Measurements from ENCODE around the gene TMEM219. TPM values are rescaled to one million over a fixed set of nuclear protein-coding genes. Genes with fewer than 3 reads are reported as not detected.

TMEM219 gene
- total RNA-seq, 3 donors from 2014 or later (not counting 1 experiment from before 2014, with no cell fraction given), result 50.2 to 69.5 (median 50.8) TPM

DNA sequence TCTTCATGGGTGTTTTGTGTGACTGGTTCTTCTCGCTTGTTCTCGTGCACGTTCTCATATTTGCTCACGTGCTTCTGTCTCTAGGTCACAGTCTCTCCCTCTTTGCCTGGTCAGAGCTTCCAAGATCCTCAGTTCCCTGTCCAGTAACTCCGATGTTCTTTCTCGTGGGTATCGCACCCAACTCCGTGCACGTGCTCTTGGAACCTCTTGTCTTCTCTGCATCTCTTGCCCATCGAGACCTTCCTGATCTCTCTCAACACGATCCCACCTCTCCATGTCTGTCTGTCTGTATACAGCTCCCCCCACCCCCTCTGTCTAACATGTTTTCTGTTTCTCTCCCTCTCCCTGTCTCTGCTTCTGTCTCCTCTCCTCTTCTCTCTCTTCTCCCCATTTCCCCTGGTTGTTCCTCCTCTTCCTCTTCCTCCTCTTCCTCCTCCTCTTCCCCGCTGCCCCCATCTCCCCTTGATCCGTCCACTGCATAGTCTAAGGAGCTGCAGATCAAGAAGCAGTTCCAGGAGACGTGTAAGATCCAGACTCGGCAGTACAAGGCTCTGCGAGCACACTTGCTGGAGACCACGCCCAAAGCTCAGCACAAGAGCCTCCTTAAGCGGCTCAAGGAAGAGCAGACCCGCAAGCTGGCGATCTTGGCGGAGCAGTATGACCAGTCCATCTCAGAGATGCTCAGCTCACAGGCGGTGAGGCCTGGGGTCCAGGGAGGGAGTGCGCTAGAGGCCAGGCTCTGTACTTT is 27.4 kb downstream of the TMEM219 start:
- peaks cover 0 to 17% of the 10 kb centered on the region in 2 donors for H3K4me1 Mint-ChIP-seq
- WGBS (ENCODE audit: insufficient coverage), result 95% methylated on average over 23 of the region's 23 CpGs
- no peaks in the 10 kb centered on the region for H3K36me3 Mint-ChIP-seq
- DNase-seq, result no peak
- intact Hi-C loops (cut with micrococcal nuclease), result no loop called here
- no peaks in the 10 kb centered on the region for H3K27me3 Mint-ChIP-seq (ENCODE audit: low read depth in 2 of 2)
- no peak overlapping the region for H3K4me3 Mint-ChIP-seq
- H3K4me3 ChIP-seq (ENCODE audit: low read length), result no peak overlapping the region
- no peak for ATAC-seq
- peak overlapping the region in 1 of 2 donors; percentile 1 for H3K27ac Mint-ChIP-seq
- peaks cover 1% of the 10 kb centered on the region for H3K4me1 ChIP-seq (ENCODE audit: control insufficient read depth, insufficient read depth, low read length)
- TF ChIP-seq, protein P1, sequence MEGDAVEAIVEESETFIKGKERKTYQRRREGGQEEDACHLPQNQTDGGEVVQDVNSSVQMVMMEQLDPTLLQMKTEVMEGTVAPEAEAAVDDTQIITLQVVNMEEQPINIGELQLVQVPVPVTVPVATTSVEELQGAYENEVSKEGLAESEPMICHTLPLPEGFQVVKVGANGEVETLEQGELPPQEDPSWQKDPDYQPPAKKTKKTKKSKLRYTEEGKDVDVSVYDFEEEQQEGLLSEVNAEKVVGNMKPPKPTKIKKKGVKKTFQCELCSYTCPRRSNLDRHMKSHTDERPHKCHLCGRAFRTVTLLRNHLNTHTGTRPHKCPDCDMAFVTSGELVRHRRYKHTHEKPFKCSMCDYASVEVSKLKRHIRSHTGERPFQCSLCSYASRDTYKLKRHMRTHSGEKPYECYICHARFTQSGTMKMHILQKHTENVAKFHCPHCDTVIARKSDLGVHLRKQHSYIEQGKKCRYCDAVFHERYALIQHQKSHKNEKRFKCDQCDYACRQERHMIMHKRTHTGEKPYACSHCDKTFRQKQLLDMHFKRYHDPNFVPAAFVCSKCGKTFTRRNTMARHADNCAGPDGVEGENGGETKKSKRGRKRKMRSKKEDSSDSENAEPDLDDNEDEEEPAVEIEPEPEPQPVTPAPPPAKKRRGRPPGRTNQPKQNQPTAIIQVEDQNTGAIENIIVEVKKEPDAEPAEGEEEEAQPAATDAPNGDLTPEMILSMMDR (IDR thresholded peaks at IDR 0.05), result no peak
- no peak overlapping the region for H3K27ac ChIP-seq (ENCODE audit: low read length)
- peaks cover 61% of the 10 kb centered on the region for H3K36me3 ChIP-seq (ENCODE audit: control insufficient read depth, insufficient read depth, low read length)
- no peaks in the 10 kb centered on the region for H3K9me3 Mint-ChIP-seq
- no peaks in the 10 kb centered on the region for H3K27me3 ChIP-seq (ENCODE audit: control insufficient read depth, insufficient read depth, low read length)
- H3K9me3 ChIP-seq (ENCODE audit: control insufficient read depth, insufficient read depth, low read length), result no peaks in the 10 kb centered on the region

DNA sequence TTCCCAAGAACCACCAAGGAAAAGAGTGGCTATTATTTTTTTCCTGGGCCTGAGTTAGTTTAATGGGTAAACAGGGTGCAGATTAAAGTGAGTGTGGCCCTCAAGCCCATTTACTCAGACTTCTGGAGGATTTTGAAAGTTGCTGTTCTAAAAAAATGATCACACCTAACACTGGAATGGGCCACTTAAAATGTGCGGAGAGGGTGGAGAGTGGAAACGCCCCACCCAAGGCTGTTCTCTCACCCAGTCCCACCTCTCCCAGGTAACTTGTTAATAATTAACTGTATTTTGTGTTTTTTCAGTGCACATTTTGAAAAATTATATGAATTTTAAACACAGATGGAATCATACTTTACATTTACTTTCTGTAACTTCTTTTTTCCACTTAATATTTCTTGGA is 28.2 kb downstream of the TMEM219 start:
- Histone ChIP-seq H3K9me3 (ENCODE audit: control insufficient read depth, insufficient read depth, low read length) (no peaks in the 10 kb centered on the region), H3K4me3 (ENCODE audit: low read length) (no peak overlapping the region), H3K36me3 (ENCODE audit: control insufficient read depth, insufficient read depth, low read length) (peaks cover 54% of the 10 kb centered on the region), H3K27me3 (ENCODE audit: control insufficient read depth, insufficient read depth, low read length) (no peaks in the 10 kb centered on the region), H3K27ac (ENCODE audit: low read length) (no peak overlapping the region), H3K4me1 (ENCODE audit: control insufficient read depth, insufficient read depth, low read length) (peaks cover 9% of the 10 kb centered on the region)
- intact Hi-C loops (cut with micrococcal nuclease), result no loop called here
- H3K4me3 Mint-ChIP-seq, result no peak overlapping the region
- peaks cover 0 to 25% of the 10 kb centered on the region in 2 donors for H3K4me1 Mint-ChIP-seq
- H3K27me3 Mint-ChIP-seq (ENCODE audit: low read depth in 2 of 2), result no peaks in the 10 kb centered on the region
- no peak for ATAC-seq
- DNase-seq, result no peak
- no CpG with 5 or more reads among the region's 2 CpGs for WGBS (ENCODE audit: insufficient coverage)
- no peak overlapping the region for H3K27ac Mint-ChIP-seq
- H3K9me3 Mint-ChIP-seq, result no peaks in the 10 kb centered on the region
- TF ChIP-seq, protein P1 (IDR thresholded peaks at IDR 0.05), result no peak
- no peaks in the 10 kb centered on the region for H3K36me3 Mint-ChIP-seq

DNA sequence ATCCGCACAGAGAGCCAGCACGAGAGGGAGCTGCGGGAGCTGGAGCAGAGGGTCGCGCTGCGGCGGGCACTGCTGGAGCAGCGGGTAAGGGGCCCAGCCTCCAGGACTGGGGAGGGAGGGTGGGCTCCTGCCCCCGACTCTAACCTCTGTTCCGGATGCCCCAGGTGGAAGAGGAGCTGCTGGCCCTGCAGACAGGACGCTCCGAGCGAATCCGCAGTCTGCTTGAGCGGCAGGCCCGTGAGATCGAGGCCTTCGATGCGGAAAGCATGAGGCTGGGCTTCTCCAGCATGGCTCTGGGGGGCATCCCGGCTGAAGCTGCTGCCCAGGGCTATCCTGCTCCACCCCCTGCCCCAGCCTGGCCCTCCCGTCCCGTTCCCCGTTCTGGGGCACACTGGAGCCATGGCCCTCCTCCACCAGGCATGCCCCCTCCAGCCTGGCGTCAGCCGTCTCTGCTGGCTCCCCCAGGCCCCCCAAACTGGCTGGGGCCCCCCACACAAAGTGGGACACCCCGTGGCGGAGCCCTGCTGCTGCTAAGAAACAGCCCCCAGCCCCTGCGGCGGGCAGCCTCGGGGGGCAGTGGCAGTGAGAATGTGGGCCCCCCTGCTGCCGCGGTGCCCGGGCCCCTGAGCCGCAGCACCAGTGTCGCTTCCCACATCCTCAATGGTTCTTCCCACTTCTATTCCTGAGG is 29.1 kb downstream of the TMEM219 start:
- WGBS (ENCODE audit: insufficient coverage), result 98% methylated on average over 34 of the region's 35 CpGs
- Histone ChIP-seq H3K4me3 (ENCODE audit: low read length) (no peak overlapping the region), H3K27me3 (ENCODE audit: control insufficient read depth, insufficient read depth, low read length) (no peaks in the 10 kb centered on the region), H3K4me1 (ENCODE audit: control insufficient read depth, insufficient read depth, low read length) (peaks cover 11% of the 10 kb centered on the region), H3K27ac (ENCODE audit: low read length) (no peak overlapping the region), H3K9me3 (ENCODE audit: control insufficient read depth, insufficient read depth, low read length) (no peaks in the 10 kb centered on the region), H3K36me3 (ENCODE audit: control insufficient read depth, insufficient read depth, low read length) (peaks cover 44% of the 10 kb centered on the region)
- H3K36me3 Mint-ChIP-seq, result no peaks in the 10 kb centered on the region
- ATAC-seq, result no peak
- H3K9me3 Mint-ChIP-seq, result no peaks in the 10 kb centered on the region
- TF ChIP-seq, protein P1 (IDR thresholded peaks at IDR 0.05), result no peak
- no peak overlapping the region for H3K27ac Mint-ChIP-seq
- H3K4me1 Mint-ChIP-seq, result peaks cover 2 to 35% of the 10 kb centered on the region in 2 donors
- H3K4me3 Mint-ChIP-seq, result no peak overlapping the region
- intact Hi-C loops (cut with micrococcal nuclease), result no loop called here
- no peaks in the 10 kb centered on the region for H3K27me3 Mint-ChIP-seq (ENCODE audit: low read depth in 2 of 2)
- no peak for DNase-seq

Data from natural killer cell (primary cell).